SU-DHL-6 (cell line): ENCODE measurements around the gene DLX5.
"Not testable (repeated sequence)": the region's sequence is repeated elsewhere in the genome, so short reads cannot be mapped to it uniquely, and the experiment has no call there.

Experiments
- H2AFZ ChIP-seq: fragments of 200-600 bp; sonication (generic); 2 replicates; pipeline ENCODE4 v1.6.1; 2014; ENCODE audit warnings: low read depth, mild to moderate bottlenecking, moderate library complexity, mixed read lengths, antibody characterized with exemption, low read length; ENCODE audit not compliant: severe bottlenecking
- H3F3A ChIP-seq: fragments of 200-600 bp; shearing (Covaris generic); 2 replicates; pipeline ENCODE4 v1.6.0; 2016; ENCODE audit warnings: antibody characterized with exemption, mild to moderate bottlenecking; ENCODE audit not compliant: insufficient read depth
- H3K27ac ChIP-seq: fragments of 200-600 bp; sonication (generic); 2 replicates; pipeline ENCODE4 v1.5.1; 2016; ENCODE audit warnings: low read depth, mild to moderate bottlenecking, low read length, moderate library complexity, mixed read lengths
- H3K27me3 ChIP-seq: fragments of 200-600 bp; sonication (generic), shearing (Covaris generic); 2 replicates; pipeline ENCODE4 v1.6.0; 2014; ENCODE audit warnings: mild to moderate bottlenecking, low read length
- H3K36me3 ChIP-seq: fragments of 200-600 bp; sonication (generic); 2 replicates; pipeline ENCODE4 v1.6.1; 2014; ENCODE audit warnings: mild to moderate bottlenecking, low read length, mixed read lengths
- H3K4me2 ChIP-seq: fragments of 300-600, 200-600 bp; shearing (Covaris generic), sonication (generic); 2 replicates; pipeline ENCODE4 v1.6.0; 2014; ENCODE audit warnings: low read length, low read depth, mild to moderate bottlenecking; ENCODE audit not compliant: poor library complexity, severe bottlenecking
- H3K4me3 ChIP-seq: fragments of 200-600 bp; sonication (generic); 2 replicates; pipeline ENCODE4 v1.5.1; 2014; ENCODE audit warnings: antibody characterized with exemption, low read length, mild to moderate bottlenecking, mixed read lengths; ENCODE audit not compliant: insufficient read depth, poor library complexity, severe bottlenecking
- H3K79me2 ChIP-seq: fragments of 200-600 bp; sonication (generic); 2 replicates; pipeline ENCODE4 v1.6.1; 2014; ENCODE audit warnings: mild to moderate bottlenecking, low read length, moderate library complexity; ENCODE audit not compliant: insufficient read depth
- H3K9ac ChIP-seq: fragments of 200-600 bp; sonication (generic); 2 replicates; pipeline ENCODE4 v1.7.0; 2014; ENCODE audit warnings: mild to moderate bottlenecking, low read length
- H3K9me2 ChIP-seq: fragments of 200-600 bp; sonication (generic); replicated peaks from 2 replicates; pipeline ENCODE4 v1.6.1; 2014; ENCODE audit warnings: low read length; ENCODE audit not compliant: insufficient read depth
- H3K9me3 ChIP-seq: fragments of 200-600 bp; sonication (generic); 2 replicates; pipeline ENCODE4 v1.6.1; 2014; ENCODE audit warnings: low read length, mixed read lengths; ENCODE audit not compliant: insufficient read depth
- H4K20me1 ChIP-seq: fragments of 200-600 bp; sonication (generic); 2 replicates; pipeline ENCODE4 v1.6.1; 2014; ENCODE audit warnings: low read depth, mild to moderate bottlenecking, antibody characterized with exemption, low read length, moderate library complexity, mixed read lengths
- CTCF ChIP-seq: fragments of 200-600 bp; sonication (generic); IDR thresholded peaks from one replicate; pipeline ENCODE4 v1.5.1; 2017; ENCODE audit warnings: antibody characterized with exemption, mild to moderate bottlenecking, low read length, moderate library complexity; ENCODE audit not compliant: insufficient read depth, poor library complexity, severe bottlenecking
- EZH2phosphoT487 ChIP-seq: fragments of 200-600 bp; sonication (generic), shearing (Covaris generic); conservative IDR thresholded peaks from 2 replicates; pipeline ENCODE4 v1.6.1; 2018; ENCODE audit warnings: mild to moderate bottlenecking, antibody characterized with exemption, low read length, moderate library complexity, mixed read lengths

The DLX5 gene

DNA sequence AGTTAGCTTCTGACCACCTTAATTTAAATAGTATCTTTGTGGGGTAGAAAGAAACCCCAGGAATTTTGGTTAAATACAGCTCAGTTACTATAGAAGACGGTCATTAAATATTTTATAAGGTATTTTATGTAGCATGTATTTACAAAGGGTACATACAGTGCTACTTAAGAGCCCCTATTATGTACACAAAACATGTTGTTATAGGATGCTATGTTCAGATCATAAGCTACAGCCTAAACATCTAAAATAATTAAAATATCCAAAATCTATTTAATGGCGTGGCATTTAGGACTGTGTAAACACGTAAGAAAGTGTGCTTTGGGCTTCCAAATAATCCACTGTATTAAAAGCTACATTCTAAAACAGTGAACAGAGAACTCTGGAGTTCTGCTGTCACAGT lies 39.4 kb upstream of the DLX5 start:
- Histone ChIP-seq H3K4me2 (no peak overlapping the region), H3K4me3 (no peak overlapping the region), H3K9me2 (no peaks in the 10 kb centered on the region), H3F3A (no peaks in the 10 kb centered on the region), H4K20me1 (no peaks in the 10 kb centered on the region), H3K9ac (no peak overlapping the region), H3K36me3 (no peaks in the 10 kb centered on the region), H3K79me2 (no peaks in the 10 kb centered on the region), H3K27ac (no peak overlapping the region), H2AFZ (no peak overlapping the region), H3K9me3 (no peaks in the 10 kb centered on the region), H3K27me3 (no peaks in the 10 kb centered on the region)
- no peak for TF ChIP-seq EZH2phosphoT487
- TF ChIP-seq CTCF: no peak

DNA sequence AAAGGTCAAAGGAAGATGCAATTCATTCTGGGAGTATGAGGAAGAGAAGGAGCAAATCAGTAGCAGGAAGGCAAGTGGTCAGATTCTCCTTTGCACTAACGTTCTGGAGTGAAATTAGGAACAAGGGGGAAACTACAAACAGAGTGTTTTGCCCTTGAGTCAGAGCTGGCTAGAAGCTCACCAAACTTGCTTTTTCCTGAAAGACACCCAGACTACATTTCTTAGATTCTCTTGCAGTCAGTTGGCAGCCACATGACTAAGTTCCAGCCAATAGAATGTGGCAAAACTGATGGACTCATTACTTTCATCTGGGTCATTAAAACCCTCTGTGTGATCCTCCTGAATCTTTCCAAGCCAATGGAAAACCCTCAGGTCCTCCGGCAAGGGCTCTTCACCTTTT lies 18.6 kb upstream of the DLX5 start:
- Histone ChIP-seq H2AFZ (no peak overlapping the region), H3K27ac (no peak overlapping the region), H3K36me3 (no peaks in the 10 kb centered on the region), H3K79me2 (no peaks in the 10 kb centered on the region), H3K4me2 (no peak overlapping the region), H3K4me3 (no peak overlapping the region), H4K20me1 (no peaks in the 10 kb centered on the region), H3K9me2 (no peaks in the 10 kb centered on the region), H3F3A (no peaks in the 10 kb centered on the region), H3K27me3 (0 out of 2 replicates have a peak, but pooled peaks cover under 1% of the 10 kb centered on the region), H3K9ac (no peak overlapping the region), H3K9me3 (no peaks in the 10 kb centered on the region)
- no peak for TF ChIP-seq EZH2phosphoT487
- TF ChIP-seq CTCF: no peak

- Histone ChIP-seq H3K4me2 (no peak overlapping the region), H3K27ac (no peak overlapping the region), H3K27me3 (0 out of 2 replicates have a peak, but pooled peaks cover 2% of the 10 kb centered on the region), H3K9me3 (no peaks in the 10 kb centered on the region), H3K36me3 (no peaks in the 10 kb centered on the region), H3K9ac (no peak overlapping the region), H4K20me1 (no peaks in the 10 kb centered on the region), H3K79me2 (no peaks in the 10 kb centered on the region), H2AFZ (no peak overlapping the region), H3K4me3 (no peak overlapping the region), H3K9me2 (no peaks in the 10 kb centered on the region), H3F3A (no peaks in the 10 kb centered on the region)
- TF ChIP-seq EZH2phosphoT487 (no peak), CTCF (no peak)
Measured at GRCh38 chr7:97039374-97040065, 14.9 kb upstream of the DLX5 start.

DNA sequence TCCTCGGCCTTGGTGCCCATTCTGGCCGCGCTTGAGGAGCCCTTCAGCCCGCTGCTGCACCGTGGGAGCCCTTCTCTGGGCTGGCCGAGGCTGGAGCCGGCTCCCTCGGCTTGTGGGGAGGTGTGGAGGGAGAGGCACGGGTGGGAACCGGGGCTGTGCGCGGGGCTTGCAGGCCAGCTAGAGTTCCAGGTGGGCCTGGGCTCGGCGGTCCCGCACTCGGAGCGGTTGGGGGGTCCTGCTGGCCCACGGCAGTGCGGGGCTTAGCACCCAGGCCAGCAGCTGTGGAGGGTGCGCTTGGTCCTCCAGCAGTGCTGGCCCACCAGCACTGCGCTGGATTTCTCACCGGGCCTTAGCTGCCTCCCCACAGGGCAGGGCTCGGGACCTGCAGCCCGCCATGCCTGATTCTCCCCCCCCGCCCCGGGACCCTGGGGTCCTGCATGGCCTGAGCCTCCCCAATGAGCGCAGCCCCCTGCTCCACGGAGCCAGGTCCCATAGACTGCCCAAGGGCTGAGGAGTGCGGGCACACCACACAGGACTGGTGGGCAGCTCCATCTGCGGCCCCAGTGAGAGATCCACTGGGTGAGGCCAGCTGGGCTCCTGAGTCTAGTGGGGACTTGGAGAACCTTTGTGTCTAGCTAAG lies 9.7 kb upstream of the DLX5 start:
- not testable (repeated sequence) for H3K27me3 ChIP-seq, H3K9me2 ChIP-seq, H3K9me3 ChIP-seq, H3K36me3 ChIP-seq, H3K4me3 ChIP-seq, H3K27ac ChIP-seq, H2AFZ ChIP-seq, H3F3A ChIP-seq, H3K79me2 ChIP-seq, H3K9ac ChIP-seq, H3K4me2 ChIP-seq, H4K20me1 ChIP-seq
